IPS-20b (cell line): ENCODE data around the gene RUNX2.

Experiments used
- H3K27ac ChIP-seq: one replicate; pipeline ENCODE4 v1.5.1; 2013; ENCODE audit warnings: low read length
- H3K27me3 ChIP-seq: 2 replicates; pipeline ENCODE4 v1.6.1; 2013; ENCODE audit warnings: mild to moderate bottlenecking, low read length, inconsistent platforms; ENCODE audit not compliant: insufficient read depth
- H3K36me3 ChIP-seq: 2 replicates; pipeline ENCODE4 v1.6.1; 2013; ENCODE audit warnings: low read depth, mild to moderate bottlenecking, inconsistent platforms, low read length, moderate library complexity; ENCODE audit not compliant: insufficient read depth
- H3K4me1 ChIP-seq: 2 replicates; pipeline ENCODE4 v1.6.1; 2013; ENCODE audit warnings: mild to moderate bottlenecking, control low read depth, inconsistent platforms, low read length, moderate library complexity; ENCODE audit not compliant: insufficient read depth
- H3K4me3 ChIP-seq: 2 replicates; pipeline ENCODE4 v1.5.1; 2013; ENCODE audit warnings: mild to moderate bottlenecking, low read length, inconsistent platforms
- H3K9ac ChIP-seq: 2 replicates; pipeline ENCODE4 v1.6.1; 2013; ENCODE audit warnings: low read depth, mild to moderate bottlenecking, inconsistent platforms, low read length, moderate library complexity
- H3K9me3 ChIP-seq: 2 replicates; pipeline ENCODE4 v1.6.1; 2013; ENCODE audit warnings: mild to moderate bottlenecking, low read depth, low read length, inconsistent platforms; ENCODE audit not compliant: insufficient read depth

The RUNX2 gene

GRCh38 chr6:45305546-45305945 lies 22.6 kb upstream of the RUNX2 start:
- Histone ChIP-seq H3K4me1 (no peaks in the 10 kb centered on the region; the same call in 1 of the 2 replicates), H3K4me3 (no peak overlapping the region), H3K27ac (no peak overlapping the region), H3K9me3 (peaks cover 22% of the 10 kb centered on the region), H3K36me3 (no peaks in the 10 kb centered on the region), H3K9ac (no peak overlapping the region), H3K27me3 (no peaks in the 10 kb centered on the region)

- Histone ChIP-seq H3K4me1 (no peaks in the 10 kb centered on the region; the same call in 1 of the 2 replicates), H3K9me3 (peaks cover 22% of the 10 kb centered on the region), H3K27me3 (no peaks in the 10 kb centered on the region), H3K36me3 (no peaks in the 10 kb centered on the region), H3K4me3 (no peak overlapping the region), H3K9ac (no peak overlapping the region), H3K27ac (no peak overlapping the region)
These were observed 17.9 kb upstream of the RUNX2 start for GRCh38 chr6:45310118-45310788.

- Histone ChIP-seq H3K36me3 (no peaks in the 10 kb centered on the region), H3K9me3 (no peaks in the 10 kb centered on the region), H3K27me3 (no peaks in the 10 kb centered on the region), H3K27ac (no peak overlapping the region), H3K9ac (no peak overlapping the region), H3K4me3 (no peak overlapping the region), H3K4me1 (no peaks in the 10 kb centered on the region; the same call in 1 of the 2 replicates)
These were observed 14.0 kb upstream of the RUNX2 start for GRCh38 chr6:45314146-45314545.

- Histone ChIP-seq H3K9ac (no peak overlapping the region), H3K9me3 (no peaks in the 10 kb centered on the region), H3K4me1 (peaks cover 2% of the 10 kb centered on the region; the same call in 1 of the 2 replicates), H3K27me3 (no peaks in the 10 kb centered on the region), H3K4me3 (no peak overlapping the region), H3K27ac (no peak overlapping the region), H3K36me3 (no peaks in the 10 kb centered on the region)
These were observed 7.8 kb upstream of the RUNX2 start for GRCh38 chr6:45320349-45320748.

- Histone ChIP-seq H3K4me3 (no peak overlapping the region), H3K9ac (no peak overlapping the region), H3K9me3 (no peaks in the 10 kb centered on the region), H3K36me3 (no peaks in the 10 kb centered on the region), H3K27ac (no peak overlapping the region), H3K27me3 (no peaks in the 10 kb centered on the region), H3K4me1 (peaks cover 5% of the 10 kb centered on the region; the same call in 1 of the 2 replicates)
These were observed 4.4 kb upstream of the RUNX2 start for GRCh38 chr6:45323656-45324224.

- Histone ChIP-seq H3K4me3 (no peak overlapping the region), H3K27me3 (no peaks in the 10 kb centered on the region), H3K27ac (no peak overlapping the region), H3K4me1 (peaks cover 5% of the 10 kb centered on the region; the same call in 1 of the 2 replicates), H3K36me3 (no peaks in the 10 kb centered on the region), H3K9ac (no peak overlapping the region), H3K9me3 (no peaks in the 10 kb centered on the region)
These were observed 1.3 kb upstream of the RUNX2 start for GRCh38 chr6:45326698-45327417.

GRCh38 chr6:45328523-45328922 lies 393 bp downstream of the RUNX2 start:
- Histone ChIP-seq H3K9me3 (no peaks in the 10 kb centered on the region), H3K27me3 (no peaks in the 10 kb centered on the region), H3K9ac (no peak overlapping the region), H3K4me1 (peaks cover 3% of the 10 kb centered on the region; the same call in 1 of the 2 replicates), H3K36me3 (no peaks in the 10 kb centered on the region), H3K27ac (no peak overlapping the region), H3K4me3 (no peak overlapping the region)

GRCh38 chr6:45344900-45345299 lies 16.8 kb downstream of the RUNX2 start:
- Histone ChIP-seq H3K27ac (no peak overlapping the region), H3K4me3 (no peak overlapping the region), H3K36me3 (no peaks in the 10 kb centered on the region), H3K4me1 (no peaks in the 10 kb centered on the region), H3K9ac (no peak overlapping the region), H3K27me3 (no peaks in the 10 kb centered on the region), H3K9me3 (no peaks in the 10 kb centered on the region)

GRCh38 chr6:45350186-45350710 lies 22.1 kb downstream of the RUNX2 start:
- Histone ChIP-seq H3K9ac (no peak overlapping the region), H3K9me3 (no peaks in the 10 kb centered on the region), H3K36me3 (no peaks in the 10 kb centered on the region), H3K4me3 (no peak overlapping the region), H3K4me1 (peaks cover 4% of the 10 kb centered on the region; the same call in 1 of the 2 replicates), H3K27me3 (no peaks in the 10 kb centered on the region), H3K27ac (no peak overlapping the region)

- no peak overlapping the region for H3K27ac ChIP-seq
- no peak overlapping the region for H3K4me3 ChIP-seq
- no peaks in the 10 kb centered on the region for H3K27me3 ChIP-seq
- H3K36me3 ChIP-seq = no peaks in the 10 kb centered on the region
- H3K9me3 ChIP-seq = no peaks in the 10 kb centered on the region
- H3K9ac ChIP-seq = no peak overlapping the region
- H3K4me1 ChIP-seq = peaks cover 4% of the 10 kb centered on the region; the same call in 1 of the 2 replicates
These were observed 22.9 kb downstream of the RUNX2 start for GRCh38 chr6:45351076-45351475.

- no peak overlapping the region for H3K27ac ChIP-seq
- H3K9me3 ChIP-seq = no peaks in the 10 kb centered on the region
- H3K4me3 ChIP-seq = no peak overlapping the region
- no peaks in the 10 kb centered on the region for H3K36me3 ChIP-seq
- no peaks in the 10 kb centered on the region for H3K27me3 ChIP-seq
- peaks cover 4% of the 10 kb centered on the region; the same call in 1 of the 2 replicates for H3K4me1 ChIP-seq
- H3K9ac ChIP-seq = no peak overlapping the region
These were observed 23.5 kb downstream of the RUNX2 start for GRCh38 chr6:45351667-45352066.
